Type B pancreatic cell (in vitro differentiated cells): Measurements from ENCODE around the gene ZNF688. TPM values are rescaled to one million over a fixed set of nuclear protein-coding genes. Genes with fewer than 3 reads are reported as not detected.
A peak's percentile ranks its signal among the peaks of the same experiment; 100 is the strongest.

ENCODE experiments used
- DNase-seq: peaks from one replicate; pipeline ENCODE4 v3.0.0; 2021; ENCODE audit warnings: mixed read lengths; ENCODE audit not compliant: unreplicated experiment; ENCODE audit errors: extremely low spot score
- H3K27ac Mint-ChIP-seq: 2 replicates; pipeline ENCODE4 v1.8.0; 2021; ENCODE audit warnings: mild to moderate bottlenecking, mixed read lengths
- H3K27me3 Mint-ChIP-seq: 2 replicates; pipeline ENCODE4 v1.8.0; 2021; ENCODE audit warnings: mixed read lengths
- H3K36me3 Mint-ChIP-seq: 2 replicates; pipeline ENCODE4 v1.8.0; 2021; ENCODE audit warnings: mixed read lengths
- H3K4me1 Mint-ChIP-seq: one replicate; pipeline ENCODE4 v1.8.0; 2021; ENCODE audit warnings: mixed read lengths; ENCODE audit not compliant: unreplicated experiment
- H3K4me3 Mint-ChIP-seq: 2 replicates; pipeline ENCODE4 v1.8.0; 2021; ENCODE audit warnings: mild to moderate bottlenecking, mixed read lengths
- H3K9me3 Mint-ChIP-seq: 2 replicates; pipeline ENCODE4 v1.8.0; 2021; ENCODE audit warnings: mixed read lengths
- CTCF ChIP-seq: fragments of 200-600 bp; sonication (generic); conservative IDR thresholded peaks from 2 replicates; pipeline ENCODE4 v1.5.0; 2021; ENCODE audit warnings: antibody characterized with exemption, mild to moderate bottlenecking
- total RNA-seq: library from RNA; stranded (reverse); gene quantifications from 2 replicates; pipeline ENCODE4 v1.2.1, GENCODE V29; 2021; ENCODE audit warnings: low replicate concordance

The ZNF688 gene
- total RNA-seq, 1 donor from 2014 or later: 14.3 TPM

GRCh38 chr16:30588651-30589050 is 17.1 kb upstream of the ZNF688 start:
- no peak for DNase-seq
- Mint-ChIP-seq H3K9me3 (peaks cover 4% of the 10 kb centered on the region), H3K27ac (no peak overlapping the region), H3K27me3 (no peaks in the 10 kb centered on the region), H3K4me1 (peaks cover 16% of the 10 kb centered on the region), H3K4me3 (no peak overlapping the region), H3K36me3 (peaks cover 12% of the 10 kb centered on the region)
- TF ChIP-seq CTCF: no peak

GRCh38 chr16:30585400-30586191 is 14.1 kb upstream of the ZNF688 start, which contains the start of gene ZNF785:
Gene ZNF785, minus strand, starts transcription at chr16:30585697. Its CDS starts 86 bp downstream, at chr16:30585611.
- H3K27ac Mint-ChIP-seq: peak within 1 kb of the TSS; percentile 91
- peak; percentile 20 for TF ChIP-seq CTCF
- H3K4me3 Mint-ChIP-seq: peak within 1 kb of the TSS; percentile 95
- H3K27me3 Mint-ChIP-seq: no peaks in the 10 kb centered on the region
- H3K9me3 Mint-ChIP-seq: peaks cover 4% of the 10 kb centered on the region
- H3K4me1 Mint-ChIP-seq: peaks cover 16% of the 10 kb centered on the region
- peak; percentile 93 for DNase-seq
- H3K36me3 Mint-ChIP-seq: peaks cover 16% of the 10 kb centered on the region

- peaks cover 4% of the 10 kb centered on the region for H3K9me3 Mint-ChIP-seq
- H3K4me3 Mint-ChIP-seq: peak overlapping the region; percentile 95
- no peak for DNase-seq
- TF ChIP-seq CTCF: no peak
- peak overlapping the region; percentile 86 for H3K27ac Mint-ChIP-seq
- no peaks in the 10 kb centered on the region for H3K27me3 Mint-ChIP-seq
- peaks cover 16% of the 10 kb centered on the region for H3K36me3 Mint-ChIP-seq
- H3K4me1 Mint-ChIP-seq: peaks cover 16% of the 10 kb centered on the region
Measured at GRCh38 chr16:30585022-30585399, 13.5 kb upstream of the ZNF688 start.

- DNase-seq: no peak
- H3K27ac Mint-ChIP-seq: no peak overlapping the region
- no peaks in the 10 kb centered on the region for H3K27me3 Mint-ChIP-seq
- H3K4me3 Mint-ChIP-seq: peak overlapping the region; percentile 31
- peaks cover 16% of the 10 kb centered on the region for H3K36me3 Mint-ChIP-seq
- H3K9me3 Mint-ChIP-seq: peaks cover 4% of the 10 kb centered on the region
- TF ChIP-seq CTCF: no peak
- peaks cover 12% of the 10 kb centered on the region for H3K4me1 Mint-ChIP-seq
Measured at GRCh38 chr16:30582611-30583340, 11.3 kb upstream of the ZNF688 start.

- peaks cover 5% of the 10 kb centered on the region for H3K4me1 Mint-ChIP-seq
- no peaks in the 10 kb centered on the region for H3K27me3 Mint-ChIP-seq
- peaks cover 12% of the 10 kb centered on the region for H3K36me3 Mint-ChIP-seq
- H3K4me3 Mint-ChIP-seq: no peak overlapping the region
- H3K9me3 Mint-ChIP-seq: peaks cover 4% of the 10 kb centered on the region
- no peak for TF ChIP-seq CTCF
- H3K27ac Mint-ChIP-seq: no peak overlapping the region
- no peak for DNase-seq
Measured at GRCh38 chr16:30581457-30581856, 9.9 kb upstream of the ZNF688 start.
